ENCODE data around the gene KCNQ4. TPM values are rescaled to one million over a fixed set of nuclear protein-coding genes. Genes with fewer than 3 reads are reported as not detected.

The KCNQ4 gene
- total RNA-seq, 1 donor from 2014 or later = not detected

- DNase-seq (ENCODE audit: low read depth in 2 of 2) = no peak
These were observed 55.7 kb downstream of the KCNQ4 start for GRCh38 chr1:40838980-40839942.

GRCh38 chr1:40839943-40840335 lies 56.4 kb downstream of the KCNQ4 start:
- no peak for DNase-seq (ENCODE audit: low read depth in 2 of 2)

DNA sequence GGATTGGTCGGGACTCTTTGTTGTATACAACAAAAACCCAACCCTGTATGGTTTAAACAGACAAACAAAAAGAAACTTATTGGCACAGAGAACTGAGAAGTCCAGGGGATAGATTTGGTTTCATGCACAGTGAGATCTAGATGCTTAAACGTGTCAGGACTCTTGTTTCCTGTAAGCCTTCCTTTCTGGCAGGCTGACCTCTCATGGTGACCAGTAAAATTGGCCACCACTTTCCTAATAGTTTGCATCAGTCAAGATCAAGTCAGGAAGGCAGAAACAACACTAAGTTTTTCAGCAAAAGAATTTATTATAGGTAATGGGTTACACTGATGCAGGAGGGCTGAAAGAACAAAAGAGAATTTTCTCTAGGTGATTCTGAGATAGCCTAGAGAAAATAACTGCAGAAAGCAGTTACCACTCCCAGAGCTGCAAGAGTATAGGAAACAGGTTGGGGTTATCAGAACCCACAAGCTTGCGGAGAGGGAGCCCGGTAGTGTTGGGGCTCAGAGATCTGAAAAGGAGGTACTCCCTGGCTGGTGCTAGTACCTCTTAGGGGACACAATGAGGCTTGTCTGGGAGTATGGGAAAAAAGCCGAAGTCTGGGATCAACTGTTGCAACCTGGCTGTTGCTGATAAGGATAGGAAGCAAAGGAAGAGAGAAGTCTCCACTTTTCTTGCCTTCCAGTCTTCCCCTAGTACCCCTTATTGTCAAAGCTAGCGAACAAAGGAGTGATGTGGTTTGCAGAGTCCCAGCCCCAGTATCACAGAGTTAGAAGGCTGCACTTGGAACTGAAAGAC lies 57.1 kb downstream of the KCNQ4 start:
- peak; percentile 28 to 39 for DNase-seq (ENCODE audit: low read depth in 2 of 2)

DNA sequence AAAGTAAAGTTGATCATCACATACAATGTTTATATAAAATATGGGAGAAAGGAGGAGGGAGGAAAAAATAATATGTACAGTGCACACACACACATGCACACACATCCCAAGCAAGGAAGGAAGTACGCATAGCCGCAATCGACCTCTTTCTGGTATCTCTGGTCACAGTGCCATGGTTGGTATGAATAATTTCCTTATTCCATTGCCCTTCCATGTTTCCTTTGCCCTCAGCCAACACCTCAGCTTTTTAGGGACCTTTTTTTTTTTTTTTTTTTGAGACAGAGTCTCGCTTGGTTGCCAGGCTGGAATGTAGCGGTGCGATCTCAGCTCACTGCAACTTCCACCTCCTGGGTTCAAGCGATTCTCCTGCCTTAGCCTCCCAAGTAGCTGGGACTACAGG lies 58.0 kb downstream of the KCNQ4 start:
- DNase-seq (ENCODE audit: low read depth in 2 of 2) = no peak

DNA sequence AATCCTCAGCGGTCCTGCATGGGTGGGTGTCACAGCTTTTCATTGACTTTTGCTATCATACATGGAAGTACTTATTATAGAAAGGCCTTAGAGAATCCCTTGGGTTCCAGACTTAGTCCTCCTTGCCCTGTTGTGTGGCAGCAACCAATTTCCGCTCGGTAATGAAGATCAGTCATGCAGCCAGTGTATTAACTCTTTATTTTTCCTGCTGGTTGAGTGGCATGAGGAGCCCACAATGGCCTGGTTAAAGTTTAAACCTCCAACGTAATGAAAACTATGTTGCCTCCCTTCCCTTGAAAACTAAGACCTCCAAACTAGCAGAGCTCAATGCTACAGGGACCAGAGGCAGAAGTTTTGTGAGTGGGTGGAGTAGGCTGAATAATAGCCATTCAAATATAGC lies 58.6 kb downstream of the KCNQ4 start:
- no peak for DNase-seq (ENCODE audit: low read depth in 2 of 2)

DNA sequence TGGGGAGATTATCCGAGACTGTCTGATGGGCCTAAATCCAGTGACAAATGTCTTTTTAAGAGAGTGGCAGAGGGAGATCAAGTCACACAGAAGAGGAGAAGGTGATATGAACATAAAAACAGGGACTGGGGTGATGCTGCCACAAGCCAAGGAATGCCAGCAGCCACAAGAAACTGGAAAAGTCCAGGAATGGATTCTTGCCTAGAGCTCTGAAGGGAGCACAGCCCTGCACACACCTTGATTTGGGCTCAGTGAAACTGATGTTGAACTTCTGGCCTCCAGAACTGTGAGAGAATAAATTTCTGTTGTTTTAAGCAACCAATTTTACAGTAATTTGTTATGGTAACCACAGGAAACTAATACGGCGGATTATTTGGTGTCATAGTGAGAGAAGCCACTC lies 59.1 kb downstream of the KCNQ4 start:
- no peak for DNase-seq (ENCODE audit: low read depth in 2 of 2)

GRCh38 chr1:40844079-40844478 lies 60.5 kb downstream of the KCNQ4 start:
- DNase-seq (ENCODE audit: low read depth in 2 of 2) = no peak

DNA sequence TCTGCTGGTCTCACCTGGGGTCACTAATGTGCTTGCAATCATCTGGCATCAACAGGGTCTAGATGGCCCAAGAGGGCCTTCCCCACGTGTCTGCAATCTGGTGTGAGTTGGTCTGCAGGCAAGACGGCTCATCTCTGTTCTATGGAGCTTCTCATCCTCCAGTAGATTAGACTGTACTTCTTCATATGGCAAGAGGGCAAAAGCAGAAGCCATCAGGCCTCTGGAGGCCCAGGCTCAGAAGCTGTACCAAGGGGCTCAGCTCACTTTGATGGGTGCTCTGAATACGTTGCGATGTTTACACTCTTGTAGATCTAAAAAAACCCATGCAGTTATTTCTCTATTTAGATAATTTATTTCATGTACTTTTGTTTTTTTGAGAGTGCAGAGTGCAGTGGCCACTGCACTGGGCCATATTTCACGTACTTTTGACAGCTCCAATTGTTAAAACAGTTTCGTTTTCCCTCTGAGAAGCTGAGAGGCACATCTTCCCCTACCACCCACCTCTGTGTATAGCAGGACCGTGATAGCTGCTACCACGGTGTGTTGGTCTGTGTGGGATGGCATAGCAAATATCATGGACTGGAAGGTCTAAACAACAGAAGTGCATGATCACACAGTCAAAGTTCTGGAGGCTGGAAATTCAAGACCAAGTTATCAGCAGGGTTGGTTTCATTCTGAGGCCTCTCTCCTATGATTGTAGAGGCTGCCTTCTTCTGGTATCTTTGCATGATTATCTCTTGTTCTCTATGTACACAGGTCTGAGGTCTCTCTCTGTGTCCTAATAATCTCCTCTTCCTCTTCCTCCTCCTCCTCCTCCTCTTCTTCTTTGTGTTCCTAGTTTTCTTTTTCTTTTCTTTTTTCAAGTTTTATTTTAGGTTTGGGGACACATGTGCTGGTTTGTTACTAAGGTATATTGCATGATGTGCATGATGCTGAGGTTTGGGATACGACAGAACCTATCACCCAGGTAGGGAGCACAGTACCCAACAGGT lies 61.6 kb downstream of the KCNQ4 start:
- peak; percentile 23 to 49 for DNase-seq (ENCODE audit: low read depth in 2 of 2)

DNA sequence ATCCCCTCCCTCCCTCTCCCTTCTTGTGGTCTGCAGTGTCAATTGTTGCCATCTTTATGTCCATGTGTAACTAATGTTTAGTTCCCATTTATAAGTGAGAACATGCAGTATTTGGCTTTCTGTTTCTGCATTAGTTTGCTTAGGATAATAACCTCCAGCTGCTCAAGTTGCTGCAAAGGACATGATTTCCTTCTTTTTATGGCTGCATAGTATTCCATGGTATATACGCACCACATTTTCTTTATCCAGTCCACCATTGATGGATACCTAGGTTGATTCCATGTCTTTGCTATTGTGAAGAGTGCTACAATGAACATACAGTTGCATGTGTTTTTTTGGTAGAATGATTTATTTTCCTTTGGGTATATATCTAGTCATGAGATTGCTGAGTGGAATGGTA lies 62.3 kb downstream of the KCNQ4 start:
- DNase-seq (ENCODE audit: low read depth in 2 of 2) = no peak

GRCh38 chr1:40847023-40847745 lies 63.6 kb downstream of the KCNQ4 start:
- DNase-seq (ENCODE audit: low read depth in 2 of 2) = peak; percentile 28 to 73

GRCh38 chr1:40848530-40849189 lies 65.1 kb downstream of the KCNQ4 start:
- DNase-seq (ENCODE audit: low read depth in 2 of 2) = peak; percentile 71 to 81

DNA sequence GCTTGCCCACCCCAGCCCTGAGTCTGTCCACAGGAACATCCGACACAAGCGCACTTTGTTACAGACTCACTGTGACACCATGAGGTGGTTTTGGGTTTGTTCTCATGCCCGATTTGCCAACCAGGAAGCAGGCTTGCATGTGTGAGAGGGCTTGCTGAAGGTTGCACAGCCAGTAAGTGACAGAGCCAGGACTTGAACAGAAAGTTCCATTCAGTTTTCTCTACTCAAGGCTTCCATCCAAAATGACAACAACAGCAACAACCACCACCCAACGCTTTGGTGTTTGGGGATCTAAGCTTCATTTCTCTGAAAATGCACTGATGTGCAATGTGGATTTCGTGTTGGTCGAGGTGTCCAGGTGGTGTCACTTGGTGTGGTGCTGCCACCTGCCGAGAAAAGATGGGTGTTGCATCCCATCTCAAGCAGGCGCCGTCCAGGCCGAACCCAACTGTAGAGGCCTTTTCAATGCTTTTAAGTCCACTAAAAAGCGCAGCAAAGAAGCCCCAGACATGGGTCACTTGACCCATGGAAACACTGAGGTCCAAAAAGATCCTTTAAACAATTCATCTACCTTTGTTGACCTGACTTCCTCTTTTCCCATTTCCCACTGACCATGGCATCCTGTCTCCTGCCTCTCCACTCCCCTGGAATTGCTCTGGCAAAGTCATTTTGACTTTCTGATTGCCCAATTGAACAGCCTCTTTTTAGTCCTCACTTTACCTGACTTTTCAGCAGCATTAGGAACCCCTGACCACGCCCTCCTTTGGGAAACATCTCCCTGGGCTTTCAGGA lies 66.4 kb downstream of the KCNQ4 start:
- peak; percentile 63 to 75 for DNase-seq (ENCODE audit: low read depth in 2 of 2)

DNA sequence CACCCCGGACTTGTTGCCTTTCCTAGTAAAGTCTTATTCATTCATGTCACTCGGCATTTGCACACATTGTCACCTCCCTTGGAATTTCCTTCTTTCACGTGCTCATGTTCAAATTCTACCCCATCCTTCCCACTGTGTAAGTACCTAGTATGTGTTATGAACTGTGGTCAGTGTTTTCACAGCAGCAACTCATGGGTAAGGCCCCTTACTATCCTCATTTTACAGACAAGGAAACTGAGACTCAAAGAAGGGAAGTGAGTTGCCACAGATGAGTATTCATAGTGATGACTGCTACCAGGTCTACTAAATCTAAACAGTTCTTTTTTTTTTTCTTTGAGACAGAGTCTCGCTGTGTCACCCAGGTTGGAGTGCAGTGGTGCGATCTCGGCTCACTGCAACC lies 68.1 kb downstream of the KCNQ4 start:
- DNase-seq (ENCODE audit: low read depth in 2 of 2) = no peak

DNA sequence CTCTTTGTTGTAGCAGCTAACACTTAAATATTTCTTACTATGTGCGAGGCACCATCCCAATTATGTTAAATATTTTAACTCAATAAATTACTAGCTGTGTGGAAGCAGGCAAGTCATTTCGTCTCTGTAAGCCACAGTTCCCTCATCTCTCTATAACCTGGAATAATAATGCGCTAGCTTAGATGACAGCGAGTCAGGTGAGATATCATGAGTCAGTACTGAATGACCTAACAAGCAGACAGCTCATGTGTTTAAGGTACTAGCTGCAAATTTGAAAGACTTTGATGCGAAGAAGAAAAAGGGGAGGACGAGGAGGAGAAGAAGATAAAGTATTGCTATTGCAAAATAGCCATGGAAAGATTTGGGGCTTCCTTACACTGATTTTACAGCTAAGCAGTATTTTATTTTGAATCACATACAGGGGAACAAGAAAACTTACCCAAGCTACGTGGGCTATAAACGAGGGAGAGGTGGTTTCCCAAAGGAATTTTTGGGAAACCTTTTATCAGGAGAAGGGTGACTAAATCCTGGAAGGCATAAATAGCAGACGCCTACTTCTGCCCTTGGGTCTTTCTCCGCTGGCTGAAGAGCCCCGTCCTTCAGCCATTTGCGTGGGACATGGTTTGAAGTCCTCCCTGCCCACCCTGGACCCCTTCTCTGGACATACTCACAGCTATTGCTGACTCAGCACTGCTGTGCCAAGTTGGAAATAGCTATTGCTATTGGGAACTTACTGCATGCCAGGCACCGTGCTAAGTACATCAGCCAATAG lies 69.7 kb downstream of the KCNQ4 start:
- no peak for DNase-seq (ENCODE audit: low read depth in 2 of 2)

- no peak for DNase-seq (ENCODE audit: low read depth in 2 of 2)
These were observed 70.2 kb downstream of the KCNQ4 start for GRCh38 chr1:40853885-40854170.

DNA sequence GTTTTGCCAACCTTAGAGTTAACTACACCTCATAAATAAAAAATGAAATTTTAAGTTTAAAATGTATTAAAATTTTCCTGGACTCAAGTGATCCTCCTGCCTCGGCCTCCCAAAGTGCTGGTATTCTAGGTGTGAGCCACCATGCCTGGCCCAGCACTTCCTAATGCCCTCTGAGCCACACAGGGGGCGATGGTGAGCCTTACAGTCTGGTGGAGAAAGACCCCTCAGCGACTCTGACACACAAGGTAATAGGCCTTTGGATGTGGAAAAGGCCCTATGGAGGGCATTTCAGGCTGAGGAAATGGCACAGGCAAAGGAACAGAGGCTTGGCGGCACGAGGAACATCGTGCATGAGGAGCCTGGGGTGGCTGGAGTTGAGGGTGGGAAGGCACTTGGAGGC lies 71.9 kb downstream of the KCNQ4 start:
- peak in 1 of 2 donors; percentile 41 for DNase-seq (ENCODE audit: low read depth in 2 of 2)

DNA sequence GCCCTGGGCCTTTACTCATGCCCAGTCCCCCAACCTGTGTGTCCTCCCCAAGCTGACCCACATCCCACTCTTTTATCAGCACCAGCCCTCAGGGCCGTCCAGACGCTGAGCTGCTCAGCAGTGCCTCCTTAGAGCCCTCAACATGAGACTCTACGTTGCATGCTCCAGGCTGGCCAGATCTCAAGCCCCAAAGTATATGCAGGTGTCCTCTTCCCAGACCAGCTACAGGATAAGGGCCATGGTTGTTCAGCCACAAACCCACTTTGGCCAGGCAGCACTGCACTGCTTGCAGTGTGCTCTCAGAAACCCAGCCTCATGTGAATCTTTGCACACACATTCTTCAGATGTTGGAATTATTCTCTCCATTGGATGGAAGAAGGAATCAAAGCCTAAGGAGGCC lies 72.5 kb downstream of the KCNQ4 start:
- DNase-seq (ENCODE audit: low read depth in 2 of 2) = no peak

DNA sequence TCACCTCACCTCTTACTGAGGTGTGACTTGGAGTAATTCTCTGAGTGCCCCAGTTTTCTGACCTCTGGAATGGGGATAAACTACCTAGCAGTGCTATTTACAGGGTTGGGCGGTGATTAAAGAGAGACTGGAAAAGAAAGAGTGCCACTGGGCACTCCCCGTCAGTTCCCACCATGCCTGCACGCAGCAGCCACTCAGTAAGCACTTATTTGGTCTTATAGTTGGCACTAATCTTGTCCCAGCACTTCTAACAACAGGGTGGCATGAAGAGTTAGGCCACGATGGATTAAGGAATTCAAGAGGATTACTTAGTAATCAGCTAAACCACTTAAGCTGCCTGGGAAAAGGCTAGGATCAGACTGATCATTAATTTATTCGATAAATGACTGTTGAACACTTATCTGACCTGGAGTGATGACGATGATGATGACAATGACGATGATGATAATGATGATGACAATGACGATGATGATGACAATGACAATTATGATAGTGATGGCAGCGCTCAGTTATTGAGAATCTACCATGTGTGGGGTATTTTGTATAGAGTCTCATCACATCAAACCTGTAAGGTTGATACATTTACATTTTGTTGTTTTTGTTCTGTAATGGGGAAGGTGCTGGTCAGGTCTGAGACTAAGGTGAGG lies 73.2 kb downstream of the KCNQ4 start:
- DNase-seq (ENCODE audit: low read depth in 2 of 2) = no peak

Data from lung microvascular endothelial cell (primary cell).